WERI-Rb-1 (cell line): ENCODE data around the gene NHSL1.

Source experiments
- DNase-seq: peaks from one replicate; pipeline ENCODE4 v3.0.0-alpha.2; 2020
- H3K27ac ChIP-seq: fragments of 250-450 bp; sonication (Bioruptor Pico); 2 replicates; pipeline ENCODE4 v1.5.1; 2020; ENCODE audit warnings: mild to moderate bottlenecking, moderate library complexity
- H3K27me3 ChIP-seq: fragments of 250-450 bp; sonication (Bioruptor Pico); 2 replicates; pipeline ENCODE4 v1.5.1; 2021; ENCODE audit warnings: mild to moderate bottlenecking, low read depth, moderate library complexity; ENCODE audit not compliant: insufficient read depth, severe bottlenecking
- H3K36me3 ChIP-seq: fragments of 250-450 bp; sonication (Bioruptor Pico); 2 replicates; pipeline ENCODE4 v1.5.1; 2020; ENCODE audit warnings: mild to moderate bottlenecking, moderate library complexity
- H3K4me3 ChIP-seq: 2 replicates; pipeline ENCODE4 v1.5.1; 2011; ENCODE audit warnings: low read depth, mild to moderate bottlenecking, control low read depth, low read length
- H3K9me3 ChIP-seq: fragments of 250-450 bp; sonication (Bioruptor Pico); 2 replicates; pipeline ENCODE4 v1.5.1; 2021; ENCODE audit warnings: mild to moderate bottlenecking, moderate library complexity; ENCODE audit not compliant: severe bottlenecking
- TF ChIP-seq, protein P1 (sequence below): IDR thresholded peaks from 2 replicates; pipeline ENCODE4 v1.5.1; 2011; ENCODE audit warnings: low read depth, mild to moderate bottlenecking, control low read depth, inconsistent platforms, low read length

Gene NHSL1

DNA sequence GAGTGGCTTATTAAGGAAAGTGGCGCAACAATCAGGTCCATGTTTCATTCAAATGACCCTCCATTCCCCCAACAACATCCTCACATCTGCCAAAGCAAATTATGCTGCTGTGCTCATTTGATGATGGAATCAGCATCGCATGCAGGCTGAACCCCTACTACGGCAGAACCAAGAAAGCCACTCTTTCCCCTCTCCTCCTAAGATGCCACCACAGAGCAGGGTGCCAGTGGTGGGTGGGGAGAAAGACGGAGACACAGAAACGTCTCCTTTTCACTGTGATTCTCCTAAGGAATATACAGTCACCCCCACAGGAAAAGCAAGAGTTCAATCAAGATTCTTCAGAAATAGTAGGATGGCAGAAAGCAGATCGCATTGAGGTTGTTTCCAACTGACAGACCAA lies 78.2 kb downstream of the NHSL1 start:
- Histone ChIP-seq H3K27ac (no peak overlapping the region), H3K9me3 (no peaks in the 10 kb centered on the region), H3K4me3 (no peak overlapping the region), H3K36me3 (peaks cover 33% of the 10 kb centered on the region), H3K27me3 (no peaks in the 10 kb centered on the region)
- no peak for DNase-seq
- TF ChIP-seq, protein P1, sequence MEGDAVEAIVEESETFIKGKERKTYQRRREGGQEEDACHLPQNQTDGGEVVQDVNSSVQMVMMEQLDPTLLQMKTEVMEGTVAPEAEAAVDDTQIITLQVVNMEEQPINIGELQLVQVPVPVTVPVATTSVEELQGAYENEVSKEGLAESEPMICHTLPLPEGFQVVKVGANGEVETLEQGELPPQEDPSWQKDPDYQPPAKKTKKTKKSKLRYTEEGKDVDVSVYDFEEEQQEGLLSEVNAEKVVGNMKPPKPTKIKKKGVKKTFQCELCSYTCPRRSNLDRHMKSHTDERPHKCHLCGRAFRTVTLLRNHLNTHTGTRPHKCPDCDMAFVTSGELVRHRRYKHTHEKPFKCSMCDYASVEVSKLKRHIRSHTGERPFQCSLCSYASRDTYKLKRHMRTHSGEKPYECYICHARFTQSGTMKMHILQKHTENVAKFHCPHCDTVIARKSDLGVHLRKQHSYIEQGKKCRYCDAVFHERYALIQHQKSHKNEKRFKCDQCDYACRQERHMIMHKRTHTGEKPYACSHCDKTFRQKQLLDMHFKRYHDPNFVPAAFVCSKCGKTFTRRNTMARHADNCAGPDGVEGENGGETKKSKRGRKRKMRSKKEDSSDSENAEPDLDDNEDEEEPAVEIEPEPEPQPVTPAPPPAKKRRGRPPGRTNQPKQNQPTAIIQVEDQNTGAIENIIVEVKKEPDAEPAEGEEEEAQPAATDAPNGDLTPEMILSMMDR = no peak

DNA sequence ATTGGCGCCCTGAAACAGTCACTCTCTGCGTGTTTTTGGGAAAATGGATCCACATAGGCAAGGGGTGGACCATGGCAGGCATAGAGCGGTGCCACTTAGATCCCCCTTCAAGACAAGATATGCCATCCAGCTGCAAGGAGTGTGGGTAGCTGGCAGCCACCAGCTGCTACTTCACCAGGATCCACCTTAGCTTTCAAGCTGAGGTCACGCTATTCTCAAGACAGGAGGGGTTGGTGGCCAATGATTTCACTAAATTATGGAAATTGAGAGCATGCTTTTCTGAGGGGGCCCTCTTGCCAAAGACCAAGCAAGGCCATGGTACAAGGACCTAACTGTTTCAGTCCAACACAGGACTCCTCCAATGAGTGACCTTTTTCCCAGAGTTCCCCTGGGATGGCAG lies 78.9 kb downstream of the NHSL1 start:
- H3K27ac ChIP-seq = no peak overlapping the region
- no peaks in the 10 kb centered on the region for H3K9me3 ChIP-seq
- no peaks in the 10 kb centered on the region for H3K27me3 ChIP-seq
- H3K4me3 ChIP-seq = no peak overlapping the region
- TF ChIP-seq, protein P1 = no peak
- peaks cover 33% of the 10 kb centered on the region for H3K36me3 ChIP-seq
- no peak for DNase-seq

DNA sequence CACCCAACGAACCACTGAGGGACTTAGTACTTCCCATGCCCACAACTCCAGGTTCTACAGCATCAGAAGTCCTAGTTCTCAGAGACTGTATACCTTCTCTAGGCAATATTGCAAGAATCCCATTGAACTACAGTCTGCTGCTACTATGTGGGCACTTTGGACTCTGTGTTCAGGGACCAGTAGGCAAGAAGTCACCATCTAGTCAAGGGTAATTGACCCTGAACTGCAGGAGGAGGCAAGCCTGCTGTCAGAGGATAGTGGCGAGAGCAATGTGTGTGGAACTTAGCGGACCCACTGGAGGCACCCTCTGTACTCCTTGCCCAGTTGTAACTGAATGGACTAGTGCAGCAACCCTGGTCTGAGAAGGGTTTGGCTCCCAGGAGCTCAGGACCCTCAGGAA lies 79.5 kb downstream of the NHSL1 start:
- TF ChIP-seq, protein P1 = no peak
- Histone ChIP-seq H3K9me3 (no peaks in the 10 kb centered on the region), H3K27me3 (no peaks in the 10 kb centered on the region), H3K4me3 (no peak overlapping the region), H3K27ac (no peak overlapping the region), H3K36me3 (peaks cover 32% of the 10 kb centered on the region)
- DNase-seq = no peak

DNA sequence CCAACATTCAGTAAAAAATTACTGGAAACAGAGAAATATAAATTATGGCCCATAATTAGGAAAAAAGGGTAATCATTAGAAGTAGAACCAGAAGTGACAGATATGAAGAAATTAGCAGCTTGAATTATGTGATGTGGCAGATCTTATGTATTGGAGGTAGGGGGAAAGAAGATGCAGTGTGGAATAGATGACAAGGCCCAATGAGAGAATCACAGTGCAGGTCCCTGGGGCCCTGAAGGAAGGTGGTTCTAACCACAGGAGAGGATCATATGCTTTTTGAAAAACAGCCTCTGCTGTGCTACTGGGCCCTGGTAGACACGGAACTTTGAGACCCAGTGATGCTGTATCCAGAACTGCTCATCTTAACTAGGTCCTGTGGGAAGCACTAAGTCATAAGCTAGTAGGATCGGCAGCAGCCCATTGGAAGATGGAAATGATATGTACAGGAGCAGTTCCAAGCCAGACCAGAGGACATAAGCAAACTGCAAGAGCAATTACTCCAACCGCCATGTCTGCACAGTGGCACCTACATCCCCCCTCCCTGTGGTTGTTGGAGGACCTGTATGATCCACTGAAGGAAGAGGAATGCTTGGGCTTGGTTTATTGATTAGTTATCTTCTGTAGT lies 81.1 kb downstream of the NHSL1 start:
- Histone ChIP-seq H3K36me3 (peaks cover 26% of the 10 kb centered on the region), H3K27ac (no peak overlapping the region), H3K4me3 (no peak overlapping the region), H3K9me3 (no peaks in the 10 kb centered on the region), H3K27me3 (no peaks in the 10 kb centered on the region)
- TF ChIP-seq, protein P1 = no peak
- DNase-seq = no peak

DNA sequence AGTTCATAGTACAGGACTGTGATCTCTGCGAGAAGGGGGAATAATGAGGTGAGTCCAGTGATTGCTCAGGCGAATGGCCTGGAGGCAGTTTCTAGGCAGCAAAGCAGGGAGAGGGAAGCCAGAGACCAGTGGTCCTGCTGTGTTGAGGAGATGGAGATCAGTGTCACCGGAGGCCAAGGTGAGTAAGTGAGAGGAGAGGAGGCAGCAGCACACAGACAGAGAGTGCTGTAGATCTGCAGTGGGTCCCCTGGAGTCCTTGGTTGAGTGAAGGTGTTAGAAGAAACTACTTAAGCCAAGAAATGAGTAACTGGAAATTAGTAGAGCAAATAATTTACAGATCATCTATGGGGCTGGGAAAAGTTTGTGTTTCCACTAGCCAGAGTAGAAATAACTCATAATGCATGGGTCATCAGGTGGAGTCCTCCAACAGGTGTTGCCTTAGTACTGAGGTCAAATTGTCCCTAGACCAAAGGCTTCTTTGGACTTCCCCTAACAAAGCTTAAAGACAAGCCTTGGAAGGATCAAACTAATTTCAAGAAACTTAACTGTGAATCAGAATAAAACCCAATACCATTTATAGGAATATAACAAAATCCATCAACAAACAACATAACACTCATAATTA lies 81.7 kb downstream of the NHSL1 start:
- H3K9me3 ChIP-seq = no peaks in the 10 kb centered on the region
- no peak overlapping the region for H3K4me3 ChIP-seq
- peaks cover 27% of the 10 kb centered on the region for H3K36me3 ChIP-seq
- no peak overlapping the region for H3K27ac ChIP-seq
- no peak for DNase-seq
- H3K27me3 ChIP-seq = no peaks in the 10 kb centered on the region
- TF ChIP-seq, protein P1 = no peak

DNA sequence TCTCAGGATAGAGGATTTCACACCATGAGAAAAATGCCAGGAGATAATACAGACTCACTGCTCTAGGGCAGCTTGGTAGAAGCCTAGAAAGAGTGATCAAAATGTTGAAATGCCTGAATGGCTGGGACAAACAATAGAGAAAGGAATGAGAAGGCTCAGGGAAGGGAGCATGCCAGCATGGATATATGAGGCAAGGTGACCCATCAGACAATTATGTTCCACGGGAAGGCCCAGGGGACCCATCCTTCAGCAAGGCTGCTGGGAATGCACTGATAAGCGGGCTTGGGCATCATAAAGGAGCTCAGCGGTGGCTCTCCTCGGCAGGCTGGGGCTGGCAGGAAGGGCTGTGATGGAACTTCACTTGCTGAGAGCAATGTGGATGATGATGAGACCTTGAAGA lies 83.1 kb downstream of the NHSL1 start:
- TF ChIP-seq, protein P1 = no peak
- no peaks in the 10 kb centered on the region for H3K9me3 ChIP-seq
- no peak overlapping the region for H3K27ac ChIP-seq
- no peak overlapping the region for H3K4me3 ChIP-seq
- H3K36me3 ChIP-seq = peaks cover 28% of the 10 kb centered on the region
- H3K27me3 ChIP-seq = no peaks in the 10 kb centered on the region
- no peak for DNase-seq
